NCI-H524 (cell line): ENCODE data around the gene DPP6.
A peak's percentile ranks its signal among the peaks of the same experiment; 100 is the strongest.

Source experiments
- DNase-seq, 2 experiments: peaks; one replicate each; lab custom pipeline; 2025; lab: John Stamatoyannopoulos, UW

DPP6 gene

DNA sequence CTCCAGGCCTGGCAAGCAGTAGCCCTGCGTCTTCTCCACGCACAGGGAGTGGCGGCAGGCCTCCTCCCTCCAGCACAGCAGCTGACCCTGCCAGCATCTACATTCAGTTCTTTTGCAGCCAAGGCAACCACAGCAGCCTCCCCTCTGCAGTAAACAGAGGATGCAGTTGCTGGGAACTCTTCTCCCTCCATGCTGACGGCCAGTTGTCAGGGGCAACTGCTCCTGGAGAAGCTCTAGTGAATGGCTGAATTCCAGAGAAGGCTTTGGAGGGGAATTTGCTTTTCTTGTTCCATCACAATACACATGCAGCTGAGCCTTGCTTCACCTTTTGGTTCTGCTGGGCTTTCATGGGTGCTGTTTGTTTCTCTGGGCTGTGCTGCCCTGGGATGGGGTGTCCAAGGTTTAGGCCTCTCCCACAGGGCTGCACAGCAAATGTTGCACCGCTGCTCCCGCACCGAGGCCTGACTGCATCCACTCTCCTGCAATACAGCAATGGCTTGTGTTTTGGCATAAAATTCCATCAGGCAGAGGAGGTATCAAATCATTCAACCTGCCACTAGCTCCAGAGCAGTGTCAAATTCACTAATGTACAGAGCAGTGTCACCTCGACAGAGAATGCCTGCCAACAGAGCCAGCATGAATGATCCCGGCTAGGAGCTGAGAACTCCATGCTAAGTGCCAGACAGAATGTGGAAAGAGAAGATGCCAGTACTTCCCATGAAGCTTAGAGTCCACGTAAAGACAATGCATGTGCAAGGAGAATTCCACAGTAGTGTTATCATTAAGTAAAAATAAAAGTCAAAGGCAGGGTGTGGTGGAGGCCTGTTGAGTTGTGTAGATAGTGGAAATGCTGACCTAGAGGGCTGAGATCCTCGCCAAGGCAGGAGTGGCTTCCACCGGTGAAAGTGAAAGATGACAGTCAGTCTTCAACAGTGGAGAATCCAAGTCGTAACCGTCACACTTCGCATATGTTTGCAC, 399.6 kb downstream of the DPP6 start:
- DNase-seq, result no peak

DNA sequence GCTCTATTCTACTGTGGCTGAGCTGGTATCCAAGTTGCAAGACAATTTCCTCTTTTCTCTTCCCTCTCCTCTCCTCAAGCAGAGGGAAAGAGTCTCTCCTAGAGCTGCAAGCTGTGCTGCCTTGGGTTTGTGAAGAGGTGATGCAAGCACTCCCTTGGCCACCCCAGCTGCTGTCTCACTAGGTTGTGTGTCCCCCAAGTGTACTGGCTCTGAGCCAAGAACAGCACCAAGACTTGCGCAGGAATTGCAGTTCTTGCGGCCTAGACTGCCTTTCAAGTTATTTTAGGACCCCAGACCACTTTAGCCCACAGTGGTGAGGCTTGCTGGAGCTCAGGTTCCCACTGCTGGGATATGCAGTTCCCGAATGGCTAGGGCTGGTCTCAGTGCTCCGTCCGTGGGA, 411.6 kb downstream of the DPP6 start:
- no peak for DNase-seq

DNA sequence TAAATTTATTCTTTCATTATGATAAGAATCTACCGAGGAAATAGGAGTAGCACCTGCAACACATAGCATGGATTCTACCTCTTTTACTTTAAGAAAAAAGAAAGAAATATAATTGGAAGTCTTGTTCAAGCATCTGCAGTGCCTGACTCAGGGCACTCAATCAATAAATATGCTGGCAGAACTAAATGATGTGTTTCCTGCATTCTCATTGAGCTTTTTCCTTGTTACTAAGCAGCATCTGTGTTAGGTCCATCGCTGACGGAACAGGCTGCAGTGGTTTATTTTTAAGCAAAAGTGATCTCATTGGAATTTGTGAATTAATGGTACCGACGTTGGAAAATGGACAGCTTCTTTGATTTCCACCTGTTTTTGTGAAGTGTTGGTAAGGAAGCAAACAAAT, 417.5 kb downstream of the DPP6 start:
- DNase-seq, result no peak

DNA sequence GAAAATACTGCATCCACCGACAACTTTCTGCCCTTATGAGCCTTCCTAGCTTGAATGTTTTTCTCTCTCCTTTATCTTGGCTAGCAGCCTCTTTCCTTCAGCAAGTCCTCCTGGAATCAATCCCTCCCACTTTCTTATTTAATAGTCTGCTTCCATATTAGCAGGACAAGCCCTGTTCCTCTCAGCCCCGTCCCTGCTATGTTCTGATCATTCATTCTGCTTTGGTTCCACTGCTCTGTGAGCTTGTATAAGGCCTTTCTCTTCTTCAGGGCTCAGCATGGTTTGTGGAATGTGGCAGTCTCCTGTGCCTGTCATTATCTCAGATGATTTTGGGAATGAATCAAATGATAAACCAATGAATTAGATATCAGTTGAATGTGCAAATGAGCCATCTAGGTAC, 420.1 kb downstream of the DPP6 start:
- DNase-seq, result no peak

DNA sequence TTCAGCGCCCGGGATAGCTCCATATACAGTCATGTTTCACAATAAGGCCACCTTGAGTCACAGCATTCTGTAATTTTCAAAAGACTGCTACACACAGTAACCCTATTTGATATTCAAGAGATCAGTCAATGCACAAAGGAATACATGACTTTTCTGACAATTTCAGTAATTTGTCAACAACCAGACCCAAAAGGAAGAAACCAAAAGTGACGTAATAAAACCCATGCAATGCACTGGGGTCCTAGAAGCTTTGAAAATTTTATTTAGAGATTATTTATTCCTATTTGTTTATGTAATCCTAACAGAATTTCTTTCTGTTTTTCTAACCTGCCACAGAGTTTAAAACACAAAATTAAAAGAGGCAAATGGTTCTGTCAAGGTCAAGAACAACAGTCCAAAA, 421.2 kb downstream of the DPP6 start:
- no peak for DNase-seq

DNA sequence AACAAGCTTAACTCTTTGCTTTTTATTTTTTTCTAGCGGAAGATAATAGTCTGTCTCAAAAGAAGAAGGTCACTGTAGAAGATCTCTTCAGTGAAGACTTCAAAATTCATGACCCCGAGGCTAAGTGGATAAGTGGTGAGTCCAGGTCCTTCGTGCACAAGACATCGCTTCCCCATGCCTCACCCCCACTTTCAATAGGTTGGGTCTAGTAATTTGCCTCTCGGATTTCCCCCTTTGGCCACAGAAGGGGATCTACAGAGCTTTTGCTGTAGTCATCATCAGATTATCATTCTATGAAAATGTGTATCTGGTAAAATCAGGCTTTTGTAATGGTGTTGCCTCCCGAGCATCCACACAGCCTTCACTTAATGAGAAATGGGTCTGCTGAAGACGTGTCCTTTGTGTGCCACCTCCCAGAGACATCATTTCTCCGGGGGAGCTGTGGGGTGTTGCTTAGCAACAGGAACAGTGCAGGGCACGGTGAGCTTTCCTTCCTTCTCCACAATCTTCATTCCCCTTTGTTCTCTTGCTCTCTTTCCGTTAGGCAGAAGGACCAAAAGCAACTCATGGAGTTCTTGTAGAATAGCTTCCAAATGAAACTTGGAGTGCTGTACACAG, 422.8 kb downstream of the DPP6 start:
- DNase-seq, result peak in 1 of 2 experiments; percentile 13

DNA sequence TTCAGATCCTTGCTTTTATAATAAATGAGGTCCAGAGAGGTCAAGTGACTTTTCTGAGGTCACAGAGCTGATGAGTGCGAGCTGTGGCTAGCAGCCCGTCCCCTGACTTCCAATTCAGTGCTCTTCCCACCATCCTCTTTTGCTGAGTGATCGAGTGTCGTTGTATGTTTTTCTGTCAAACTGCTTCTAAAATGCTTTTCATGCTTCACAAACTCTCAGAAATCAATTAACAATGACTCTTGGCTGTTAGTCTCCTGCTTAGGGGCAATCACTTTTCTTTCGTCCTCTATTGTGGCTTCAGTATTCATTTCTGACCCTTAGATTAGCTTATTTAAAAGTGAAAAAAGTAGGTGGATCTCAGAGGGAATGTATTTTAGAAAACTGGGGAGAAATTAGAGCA, 423.7 kb downstream of the DPP6 start:
- DNase-seq, result no peak

DNA sequence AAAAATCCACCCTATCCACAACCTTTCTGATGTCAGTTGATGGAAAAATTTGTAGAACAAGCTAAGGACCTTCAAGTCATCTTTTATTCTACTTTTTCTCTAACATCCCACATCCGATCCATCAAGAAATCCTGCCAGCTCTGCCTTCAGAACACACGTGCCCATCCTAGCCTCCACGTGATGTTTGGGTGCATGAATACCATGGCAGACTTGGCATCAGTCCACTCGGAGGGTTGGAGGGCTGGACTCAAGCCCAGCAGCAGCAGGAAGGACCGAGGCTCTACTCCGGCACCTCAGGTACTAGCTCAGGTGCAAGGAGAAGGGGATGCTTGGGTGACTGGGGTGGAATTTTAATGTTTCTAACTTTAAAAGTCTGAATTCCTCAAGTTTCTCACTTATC, 428.6 kb downstream of the DPP6 start:
- DNase-seq, result no peak

DNA sequence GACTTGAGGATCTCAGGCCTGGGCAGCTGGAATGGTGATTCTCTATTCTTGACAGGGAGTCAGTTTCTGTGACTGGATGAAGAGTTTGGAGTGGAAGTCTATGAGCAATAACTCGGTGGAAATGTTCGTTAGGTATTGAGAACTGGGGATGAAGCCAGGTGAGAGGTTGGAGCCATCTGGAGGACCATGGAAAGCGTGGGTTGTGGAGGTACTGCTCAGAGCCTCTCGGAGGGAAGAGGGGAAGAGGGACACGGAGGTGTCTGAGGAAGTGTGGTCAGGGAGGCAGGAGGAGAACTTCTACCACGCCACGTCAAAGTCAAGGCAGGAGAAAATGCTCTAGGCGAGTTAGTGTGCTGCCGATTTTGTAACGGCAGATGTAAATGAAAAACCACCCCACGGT, 430.7 kb downstream of the DPP6 start:
- DNase-seq, result no peak

DNA sequence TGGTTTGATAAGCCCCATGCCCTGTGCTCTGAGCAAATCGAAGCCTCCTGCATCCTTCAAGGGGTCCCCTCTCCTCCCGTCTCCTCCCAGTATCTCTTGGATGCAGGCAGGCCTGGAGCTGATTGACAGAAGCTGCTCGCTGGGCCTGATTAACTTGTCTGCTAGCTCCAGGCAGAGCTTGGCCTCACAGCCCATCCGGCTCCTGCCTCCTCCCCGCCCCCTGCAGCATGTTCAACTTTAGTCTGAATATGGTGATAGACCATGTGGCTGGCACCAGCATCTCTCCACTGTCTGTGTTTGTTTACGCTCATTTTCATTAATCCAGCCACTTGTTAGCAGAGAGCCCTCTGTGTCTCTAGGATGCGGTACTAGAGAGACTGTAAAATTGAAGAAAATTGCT, 432.2 kb downstream of the DPP6 start:
- DNase-seq, result peak; percentile 73 to 86

DNA sequence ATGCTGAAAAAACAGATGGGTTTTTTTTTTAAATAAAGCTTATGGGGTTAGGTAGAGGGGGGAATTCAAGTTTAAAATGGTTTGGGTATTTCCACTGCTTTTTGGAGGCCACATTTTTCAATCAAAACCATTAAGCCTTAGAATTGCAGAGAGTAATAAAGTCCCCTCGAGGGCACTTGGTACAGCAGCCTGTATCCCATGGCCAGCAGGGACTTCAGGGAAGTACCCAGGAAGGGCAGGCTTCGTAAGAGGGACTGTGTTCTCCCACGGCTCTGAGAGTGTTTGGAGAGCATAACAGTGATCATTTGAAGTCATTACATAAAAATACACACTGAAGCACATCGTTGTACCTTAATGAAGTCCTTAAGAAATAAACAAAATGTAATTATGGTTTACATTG, 432.7 kb downstream of the DPP6 start:
- DNase-seq, result peak in 1 of 2 experiments; percentile 23

DNA sequence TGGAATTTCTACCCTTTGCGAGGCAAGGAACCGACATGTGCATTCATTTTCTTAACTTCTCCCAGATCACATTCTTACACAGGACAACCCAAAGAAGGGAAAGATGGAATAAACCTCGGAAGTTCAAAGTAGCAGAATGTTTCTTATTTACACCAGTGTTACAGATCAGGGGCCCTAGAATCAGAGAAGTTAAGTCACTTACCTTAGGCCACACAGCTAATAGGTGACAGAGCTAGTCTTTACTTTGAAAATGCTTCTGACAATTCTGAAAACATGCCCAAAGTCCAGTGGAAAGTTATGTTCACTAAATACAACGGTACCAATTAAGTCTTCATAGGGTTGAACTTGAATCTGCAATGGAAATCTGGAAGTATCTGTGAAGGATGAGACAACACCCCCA, 437.7 kb downstream of the DPP6 start:
- DNase-seq, result no peak

DNA sequence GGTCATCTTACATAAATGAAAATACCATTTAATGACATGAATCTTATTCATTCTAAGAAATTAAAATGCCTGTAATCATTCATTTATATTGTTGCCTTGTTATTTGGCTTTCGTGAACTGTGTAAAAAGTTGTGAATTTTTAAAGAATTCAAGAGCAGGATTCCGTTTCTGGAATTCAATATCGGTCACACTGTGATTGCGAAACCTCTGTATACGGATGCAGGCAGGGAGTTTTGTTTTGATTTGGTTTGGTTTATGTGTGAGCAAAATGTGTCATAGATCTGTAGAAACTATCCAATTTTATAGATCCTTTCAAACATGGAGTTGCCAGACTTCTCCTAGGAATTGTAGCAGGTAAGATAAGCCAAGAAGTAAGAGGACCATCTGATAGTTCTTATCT, 441.4 kb downstream of the DPP6 start:
- no peak for DNase-seq

DNA sequence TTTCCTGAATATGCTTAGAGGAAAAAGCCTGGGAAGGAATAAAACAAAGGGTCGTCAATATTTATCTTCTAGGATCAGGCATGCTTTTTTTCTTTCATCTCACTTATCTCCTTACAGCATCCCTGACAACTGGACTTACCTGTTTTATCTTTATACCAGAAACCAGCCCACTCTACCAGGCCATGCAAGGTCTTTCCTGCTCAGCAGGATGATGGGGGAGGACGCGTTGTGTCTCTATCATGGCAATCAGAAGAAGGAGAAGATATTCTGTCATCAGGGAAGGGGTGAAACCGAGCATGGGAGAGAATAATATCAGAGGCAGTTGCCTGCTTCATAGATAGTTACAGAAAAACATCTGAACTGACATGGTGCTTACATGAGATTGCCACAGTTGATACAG, 445.6 kb downstream of the DPP6 start:
- no peak for DNase-seq

DNA sequence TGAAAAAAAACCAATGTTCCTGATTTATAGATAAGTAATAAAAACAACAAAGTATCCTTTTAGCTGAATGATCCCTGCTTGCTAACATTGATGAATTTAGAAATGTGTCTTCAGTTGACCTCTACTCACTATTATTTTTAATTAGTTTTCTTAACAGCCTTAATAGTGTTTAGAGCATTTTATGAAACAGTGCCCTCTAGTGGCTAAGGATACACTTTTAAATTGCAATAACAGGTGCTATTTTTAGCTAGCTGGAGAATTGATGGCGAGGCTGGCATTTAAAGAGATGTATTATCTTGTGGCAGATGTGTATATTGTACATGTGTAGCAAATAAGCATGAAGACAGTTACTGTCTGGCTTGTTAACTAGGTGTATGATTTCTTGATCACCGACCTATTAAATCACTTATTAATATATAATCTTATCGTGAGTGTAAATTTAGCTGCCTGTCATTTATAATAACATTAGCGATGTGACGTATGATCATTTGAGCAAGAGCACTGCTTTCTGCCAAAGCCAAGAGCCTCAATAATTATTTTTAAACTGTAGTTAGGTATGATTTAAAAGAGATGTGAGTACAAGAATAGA, 451.9 kb downstream of the DPP6 start:
- peak in 1 of 2 experiments; percentile 77 for DNase-seq

DNA sequence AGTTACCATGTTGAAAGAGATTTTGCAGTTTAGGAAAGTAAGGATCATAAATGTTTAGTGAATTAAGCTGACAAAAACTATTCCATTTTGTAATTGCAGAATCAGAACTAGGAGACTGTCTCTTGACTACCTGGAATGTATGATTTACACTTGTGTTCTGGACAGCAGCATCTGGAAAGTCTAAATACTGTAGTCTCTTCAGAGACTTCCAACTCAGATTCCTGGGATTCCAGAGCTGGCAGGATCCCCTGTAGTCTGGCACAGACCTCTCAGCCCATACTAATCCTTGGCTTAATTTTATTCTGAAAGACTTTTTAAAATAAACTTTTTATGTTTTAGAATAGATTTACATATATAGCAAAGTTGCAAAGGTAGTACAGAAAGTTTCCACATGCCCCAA, 452.7 kb downstream of the DPP6 start:
- no peak for DNase-seq

DNA sequence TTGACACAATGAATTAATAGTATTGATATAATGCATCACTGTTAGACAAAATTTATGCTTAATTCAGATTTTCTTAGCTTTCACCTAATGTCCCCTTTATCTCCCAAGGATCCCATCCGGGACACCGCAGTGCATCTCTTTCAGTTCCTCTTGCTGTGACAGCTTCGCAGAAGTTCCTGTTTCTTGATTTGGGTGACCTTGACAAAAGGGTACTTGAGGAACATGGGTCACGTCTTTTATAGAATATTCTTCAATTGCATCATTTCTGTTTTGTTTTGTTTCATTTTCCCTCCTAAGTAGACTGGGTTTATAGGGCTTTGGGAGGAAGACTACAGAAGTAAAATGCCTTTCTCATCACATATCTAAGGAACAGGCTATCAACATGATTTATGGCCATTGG, 453.2 kb downstream of the DPP6 start:
- no peak for DNase-seq

DNA sequence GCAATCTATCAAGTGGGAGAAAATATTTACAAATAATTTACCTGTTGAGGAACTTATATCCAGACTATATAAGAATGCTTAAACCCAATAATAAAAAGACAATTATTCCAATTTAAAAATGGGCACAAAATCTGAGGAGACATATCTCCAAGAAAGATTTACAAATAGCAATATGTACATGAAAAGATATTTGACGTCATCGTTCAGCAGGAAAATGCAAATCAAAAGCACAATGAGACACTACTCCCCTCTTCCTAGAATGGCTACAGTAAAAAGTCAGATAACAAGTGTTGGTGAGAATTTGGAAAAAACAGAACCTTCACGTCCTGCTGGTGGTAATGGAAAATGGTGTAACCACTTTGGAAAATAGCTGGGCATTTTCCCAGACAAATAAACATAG, 457.0 kb downstream of the DPP6 start:
- no peak for DNase-seq

DNA sequence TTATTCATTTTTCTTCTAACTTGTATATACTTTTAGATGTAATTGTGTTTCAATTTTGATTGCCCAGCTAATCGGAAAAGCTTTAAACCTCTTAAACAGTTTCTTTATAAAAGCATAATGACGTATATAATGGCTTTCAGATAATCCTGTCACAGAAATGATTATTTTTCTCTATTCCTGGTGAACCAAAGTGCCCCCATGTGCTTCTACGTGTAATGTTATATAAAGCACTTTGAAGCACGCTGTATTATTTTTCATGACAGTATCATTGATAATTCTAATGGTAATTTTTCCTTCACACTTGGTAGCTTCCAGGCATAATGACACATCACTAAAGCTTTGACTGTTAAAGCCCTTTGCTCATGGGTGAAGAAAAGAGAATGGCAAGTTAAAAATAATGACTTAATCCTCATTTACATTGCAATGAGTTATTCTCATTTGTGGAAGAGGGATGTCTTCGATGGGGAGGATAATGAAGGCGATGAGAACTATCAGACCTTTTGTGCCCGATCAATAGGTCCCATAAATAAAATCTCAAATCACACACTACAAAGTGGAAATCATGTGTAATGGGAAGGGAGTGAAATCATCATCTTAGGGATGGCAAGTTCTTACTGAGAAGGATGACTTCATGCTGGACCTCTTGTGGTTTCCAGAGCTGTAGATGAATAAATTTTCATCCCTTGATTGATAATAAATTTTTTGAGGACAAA, 460.1 kb downstream of the DPP6 start:
- no peak for DNase-seq

DNA sequence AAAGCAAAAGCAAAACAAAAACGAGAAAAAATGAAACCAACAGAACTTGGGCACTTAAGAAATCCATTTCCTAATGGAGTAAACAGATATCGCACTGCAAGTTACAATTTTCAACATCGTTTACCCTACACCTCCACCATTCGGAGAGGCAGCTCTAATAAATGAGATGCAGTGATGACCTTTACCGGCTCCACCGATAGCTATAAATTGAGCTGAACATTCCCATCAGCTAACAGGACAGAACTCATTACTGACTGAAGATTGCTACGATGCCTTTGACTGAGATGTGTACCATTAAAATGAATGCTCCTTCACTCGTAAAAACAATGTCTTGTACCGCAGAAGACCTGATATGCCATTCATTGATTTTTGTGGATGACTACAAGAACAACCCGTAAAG, 465.6 kb downstream of the DPP6 start:
- no peak for DNase-seq

DNA sequence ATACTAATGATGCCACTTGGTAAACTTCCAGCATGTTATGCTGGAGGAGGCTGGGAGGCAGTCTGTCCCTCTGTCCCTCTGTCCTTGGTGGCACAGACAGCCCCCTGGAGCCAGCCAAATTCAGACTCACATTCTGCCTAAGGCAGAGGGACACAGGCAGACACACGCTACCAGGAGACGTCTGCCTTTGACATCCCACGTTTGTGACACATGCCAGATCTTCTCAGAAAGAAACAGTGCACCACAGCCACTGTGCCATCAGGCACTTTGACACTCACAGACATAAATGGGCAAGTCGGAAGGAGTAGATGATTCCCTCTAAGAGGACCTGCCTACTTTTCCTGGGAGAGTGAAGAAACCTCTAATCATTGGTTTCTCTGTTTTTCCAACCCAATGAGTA, 467.0 kb downstream of the DPP6 start:
- no peak for DNase-seq

DNA sequence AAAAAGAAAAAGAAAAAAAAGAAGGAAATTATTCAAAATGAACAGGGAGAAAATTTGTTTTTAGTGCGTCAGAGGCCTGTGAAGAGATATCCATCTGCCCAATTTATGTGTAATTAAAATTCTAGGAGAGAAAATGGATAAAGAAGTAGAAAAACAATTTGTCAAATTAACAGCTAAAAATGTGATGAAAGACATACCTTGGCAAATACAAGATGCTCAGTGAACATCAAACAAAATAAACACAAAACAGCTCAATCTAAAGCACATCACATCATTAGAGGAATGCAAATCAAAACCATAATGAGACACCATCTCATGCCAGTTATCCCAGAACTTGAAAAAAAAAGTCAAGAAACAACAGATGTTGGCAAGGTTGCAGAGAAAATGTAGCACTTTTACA, 477.9 kb downstream of the DPP6 start:
- DNase-seq, result no peak

DNA sequence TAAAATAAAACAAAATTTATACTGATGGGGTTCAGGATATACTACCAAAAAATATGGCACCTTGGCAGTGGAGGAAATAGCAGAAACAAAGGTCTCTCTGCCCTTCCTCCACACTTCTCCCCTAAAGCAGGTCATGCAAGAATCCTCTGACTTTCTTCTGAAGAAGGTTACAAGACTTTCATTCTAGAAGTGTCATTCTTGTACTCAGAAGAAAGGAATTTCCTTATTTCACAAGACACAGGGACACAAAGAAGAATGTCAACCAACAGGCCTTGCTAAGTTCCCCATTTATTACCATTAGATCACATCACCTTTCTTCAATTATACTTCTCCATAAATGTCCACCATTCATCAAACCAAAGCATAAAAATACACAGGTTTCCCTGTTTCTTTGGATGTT, 480.6 kb downstream of the DPP6 start:
- no peak for DNase-seq
